Suprapubic skin (tissue), 4 donors: ENCODE results near the gene ERAS. TPM values are rescaled to one million over a fixed set of nuclear protein-coding genes. Genes with fewer than 3 reads are reported as not detected.
"Not testable (repeated sequence)": the region's sequence is repeated elsewhere in the genome, so short reads cannot be mapped to it uniquely, and the experiment has no call there.

Experiments
- DNase-seq, 2 donors: peaks; one replicate each; pipeline ENCODE4 v3.0.0-alpha.2; 2019; ENCODE audit warnings: low spot score in 2 of 2
- H3K27ac ChIP-seq: fragments of 200-600 bp; sonication (generic); one replicate; pipeline ENCODE4 v1.5.1; 2019
- H3K27me3 ChIP-seq: fragments of 200-600 bp; sonication (generic); one replicate; pipeline ENCODE4 v1.5.1; 2019
- H3K36me3 ChIP-seq: fragments of 200-600 bp; sonication (generic); one replicate; pipeline ENCODE4 v1.5.1; 2019
- H3K4me1 ChIP-seq: fragments of 200-600 bp; sonication (generic); one replicate; pipeline ENCODE4 v1.5.1; 2019
- H3K4me3 ChIP-seq: fragments of 200-600 bp; sonication (generic); one replicate; pipeline ENCODE4 v1.5.1; 2019; ENCODE audit warnings: mild to moderate bottlenecking
- H3K9me3 ChIP-seq: fragments of 200-600 bp; sonication (generic); one replicate; pipeline ENCODE4 v1.5.1; 2019
- EP300 ChIP-seq: sonication (generic); formaldehyde crosslinking; IDR thresholded peaks from one replicate; pipeline ENCODE4 v1.6.1; 2017; ENCODE audit warnings: antibody characterized with exemption
- POLR2A ChIP-seq, 2 donors: fragments of 450-650 bp; IDR thresholded peaks; one replicate each; pipeline ENCODE4 v1.6.1; 2017; ENCODE audit warnings: antibody characterized with exemption in 2 of 2, mild to moderate bottlenecking in 2 of 2, moderate library complexity in 2 of 2
- POLR2AphosphoS5 ChIP-seq, 3 donors: sonication (generic); formaldehyde crosslinking; IDR thresholded peaks; one replicate each; pipeline ENCODE4 v1.6.1; 2017; ENCODE audit warnings: antibody characterized with exemption in 3 of 3
- WGBS: methylation state at CpG from one replicate; pipeline ENCODE4 v1.1.5; 2018; 5-methylcytosine and 5-hydroxymethylcytosine counted together
- total RNA-seq, 4 donors: library from RNA; depleted of rRNA; stranded (reverse); fragments of >200 nt; gene quantifications; one replicate each; pipeline ENCODE4 v1.1.0, GENCODE V29; 2016
- TF ChIP-seq, protein P1 (sequence below), 2 donors: fragments of 200-600 bp in 1 of 2; fragments of 450-650 bp in 1 of 2; sonication (generic) in 1 of 2; IDR thresholded peaks; one replicate each; pipeline ENCODE4 v1.5.1; 2016 to 2019; ENCODE audit warnings: antibody characterized with exemption in 2 of 2, mild to moderate bottlenecking in 1 of 2, moderate library complexity in 1 of 2

ERAS gene
- total RNA-seq, 4 donors from 2014 or later: not detected

DNA sequence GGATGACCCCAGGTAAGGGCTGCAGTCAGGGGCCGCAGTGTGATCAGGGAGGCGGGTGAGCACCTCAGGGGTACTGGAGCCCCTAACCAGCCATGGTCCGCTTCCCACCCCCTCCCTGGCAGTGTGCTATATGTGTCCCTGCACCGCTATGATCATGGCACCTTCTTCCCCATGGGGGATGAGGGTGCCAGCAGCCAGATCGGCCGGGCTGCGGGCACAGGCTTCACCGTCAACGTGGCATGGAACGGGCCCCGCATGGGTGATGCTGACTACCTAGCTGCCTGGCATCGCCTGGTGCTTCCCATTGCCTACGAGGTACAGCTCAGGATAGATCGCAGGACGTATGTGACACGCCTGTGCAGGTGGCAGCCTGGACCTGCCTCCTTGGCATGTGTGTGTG, 8.2 kb upstream of the ERAS start:
- no peaks in the 10 kb centered on the region for H3K27me3 ChIP-seq
- H3K27ac ChIP-seq: no peak overlapping the region
- H3K4me3 ChIP-seq: no peak overlapping the region
- H3K36me3 ChIP-seq: peaks cover 37% of the 10 kb centered on the region
- WGBS: 85% methylated on average over 4 of the region's 16 CpGs
- no peak for DNase-seq
- H3K4me1 ChIP-seq: no peaks in the 10 kb centered on the region
- no peak for TF ChIP-seq POLR2A (IDR thresholded peaks at IDR 0.05)
- TF ChIP-seq, protein P1, sequence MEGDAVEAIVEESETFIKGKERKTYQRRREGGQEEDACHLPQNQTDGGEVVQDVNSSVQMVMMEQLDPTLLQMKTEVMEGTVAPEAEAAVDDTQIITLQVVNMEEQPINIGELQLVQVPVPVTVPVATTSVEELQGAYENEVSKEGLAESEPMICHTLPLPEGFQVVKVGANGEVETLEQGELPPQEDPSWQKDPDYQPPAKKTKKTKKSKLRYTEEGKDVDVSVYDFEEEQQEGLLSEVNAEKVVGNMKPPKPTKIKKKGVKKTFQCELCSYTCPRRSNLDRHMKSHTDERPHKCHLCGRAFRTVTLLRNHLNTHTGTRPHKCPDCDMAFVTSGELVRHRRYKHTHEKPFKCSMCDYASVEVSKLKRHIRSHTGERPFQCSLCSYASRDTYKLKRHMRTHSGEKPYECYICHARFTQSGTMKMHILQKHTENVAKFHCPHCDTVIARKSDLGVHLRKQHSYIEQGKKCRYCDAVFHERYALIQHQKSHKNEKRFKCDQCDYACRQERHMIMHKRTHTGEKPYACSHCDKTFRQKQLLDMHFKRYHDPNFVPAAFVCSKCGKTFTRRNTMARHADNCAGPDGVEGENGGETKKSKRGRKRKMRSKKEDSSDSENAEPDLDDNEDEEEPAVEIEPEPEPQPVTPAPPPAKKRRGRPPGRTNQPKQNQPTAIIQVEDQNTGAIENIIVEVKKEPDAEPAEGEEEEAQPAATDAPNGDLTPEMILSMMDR (IDR thresholded peaks at IDR 0.05): no peak
- TF ChIP-seq EP300: no peak
- no peak for TF ChIP-seq POLR2AphosphoS5 (IDR thresholded peaks at IDR 0.05)
- no peaks in the 10 kb centered on the region for H3K9me3 ChIP-seq

DNA sequence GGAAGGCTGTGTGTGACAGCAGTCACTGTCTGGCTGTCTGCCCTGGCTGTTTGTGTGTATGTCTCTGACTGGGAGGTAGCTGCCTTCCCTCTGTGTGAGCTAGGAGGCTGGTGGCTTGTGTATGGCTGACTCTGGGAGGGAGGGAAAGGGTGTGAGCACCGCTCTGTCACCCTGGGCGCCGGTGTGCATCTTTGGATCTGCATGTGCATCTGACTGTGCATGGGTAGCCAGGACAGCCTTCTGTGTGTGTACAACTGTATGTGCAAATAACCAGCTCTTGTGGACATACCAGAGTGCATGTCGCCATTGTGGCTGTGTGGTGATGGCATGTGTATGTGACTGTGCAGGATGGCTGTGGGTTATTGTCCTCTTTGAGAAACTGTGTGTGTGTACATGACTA, 7.4 kb upstream of the ERAS start:
- TF ChIP-seq, protein P1 (IDR thresholded peaks at IDR 0.05): no peak
- no peak for TF ChIP-seq POLR2A (IDR thresholded peaks at IDR 0.05)
- TF ChIP-seq EP300: no peak
- TF ChIP-seq POLR2AphosphoS5 (IDR thresholded peaks at IDR 0.05): no peak
- 100% methylated on average over 1 of the region's 4 CpGs for WGBS
- Histone ChIP-seq H3K27ac (no peak overlapping the region), H3K27me3 (no peaks in the 10 kb centered on the region), H3K4me3 (no peak overlapping the region), H3K36me3 (peaks cover 41% of the 10 kb centered on the region), H3K9me3 (no peaks in the 10 kb centered on the region), H3K4me1 (no peaks in the 10 kb centered on the region)
- DNase-seq: no peak

DNA sequence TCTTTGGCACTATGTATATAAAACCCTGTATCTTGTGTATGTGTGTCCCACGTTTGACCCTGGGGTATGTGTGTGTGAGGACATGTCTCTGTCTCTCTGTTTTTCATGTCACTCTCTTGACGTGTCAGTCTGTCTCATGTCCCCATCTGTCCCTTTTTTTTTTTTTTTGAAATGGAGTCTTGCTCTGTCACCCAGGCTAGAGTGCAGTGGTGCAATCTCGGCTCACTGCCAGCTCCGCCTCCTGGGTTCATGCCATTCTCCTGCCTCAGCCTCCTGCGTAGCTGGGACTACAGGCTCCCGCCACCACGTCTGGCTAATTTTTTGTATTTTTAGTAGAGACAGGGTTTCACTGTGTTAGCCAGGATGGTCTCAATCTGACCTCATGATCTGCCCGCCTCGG, 6.9 kb upstream of the ERAS start:
- DNase-seq, H3K4me1 ChIP-seq, H3K27me3 ChIP-seq, H3K9me3 ChIP-seq, H3K27ac ChIP-seq, H3K4me3 ChIP-seq: not testable (repeated sequence)
- peaks cover 44% of the 10 kb centered on the region for H3K36me3 ChIP-seq
- WGBS: 89% methylated on average over 9 of the region's 9 CpGs

DNA sequence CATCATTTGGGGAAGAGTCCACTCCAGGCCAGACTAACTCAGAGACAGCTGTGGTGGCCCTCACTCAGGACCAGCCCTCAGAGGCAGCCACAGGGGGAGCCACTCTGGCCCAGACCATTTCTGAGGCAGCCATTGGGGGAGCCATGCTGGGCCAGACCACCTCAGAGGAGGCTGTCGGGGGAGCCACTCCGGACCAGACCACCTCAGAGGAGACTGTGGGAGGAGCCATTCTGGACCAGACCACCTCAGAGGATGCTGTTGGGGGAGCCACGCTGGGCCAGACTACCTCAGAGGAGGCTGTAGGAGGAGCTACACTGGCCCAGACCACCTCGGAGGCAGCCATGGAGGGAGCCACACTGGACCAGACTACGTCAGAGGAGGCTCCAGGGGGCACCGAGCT, 3.3 kb upstream of the ERAS start:
- WGBS: 89% methylated on average over 3 of the region's 6 CpGs
- no peaks in the 10 kb centered on the region for H3K4me1 ChIP-seq
- H3K9me3 ChIP-seq: no peaks in the 10 kb centered on the region
- DNase-seq: no peak
- peaks cover 30% of the 10 kb centered on the region for H3K36me3 ChIP-seq
- peaks cover 2% of the 10 kb centered on the region for H3K27me3 ChIP-seq
- no peak overlapping the region for H3K27ac ChIP-seq
- no peak for TF ChIP-seq POLR2A (IDR thresholded peaks at IDR 0.05)
- TF ChIP-seq EP300: no peak
- no peak for TF ChIP-seq POLR2AphosphoS5 (IDR thresholded peaks at IDR 0.05)
- TF ChIP-seq, protein P1 (IDR thresholded peaks at IDR 0.05): no peak
- H3K4me3 ChIP-seq: no peak overlapping the region

DNA sequence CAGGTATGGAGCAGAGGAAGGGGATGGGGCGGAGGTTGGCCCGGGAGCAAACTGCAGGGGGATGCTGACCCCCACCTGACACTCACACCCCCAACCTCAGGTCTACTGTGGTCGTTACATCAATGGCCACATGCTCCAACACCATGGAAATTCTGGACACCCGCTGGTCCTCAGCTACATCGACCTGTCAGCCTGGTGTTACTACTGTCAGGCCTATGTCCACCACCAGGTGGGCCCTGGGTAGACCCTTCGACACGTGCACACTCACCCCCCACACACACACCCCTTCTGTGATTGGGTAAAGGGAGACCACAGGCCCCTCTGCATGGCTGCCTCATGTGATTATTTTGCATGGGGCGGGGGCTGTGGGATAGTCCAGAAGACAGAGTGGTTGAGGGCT, 2.2 kb upstream of the ERAS start:
- no peak overlapping the region for H3K4me3 ChIP-seq
- WGBS: 95% methylated on average over 4 of the region's 8 CpGs
- H3K9me3 ChIP-seq: no peaks in the 10 kb centered on the region
- H3K4me1 ChIP-seq: no peaks in the 10 kb centered on the region
- TF ChIP-seq POLR2A (IDR thresholded peaks at IDR 0.05): no peak
- TF ChIP-seq POLR2AphosphoS5 (IDR thresholded peaks at IDR 0.05): no peak
- no peak for TF ChIP-seq EP300
- H3K27me3 ChIP-seq: peaks cover 2% of the 10 kb centered on the region
- H3K36me3 ChIP-seq: peaks cover 30% of the 10 kb centered on the region
- DNase-seq: no peak
- H3K27ac ChIP-seq: no peak overlapping the region

DNA sequence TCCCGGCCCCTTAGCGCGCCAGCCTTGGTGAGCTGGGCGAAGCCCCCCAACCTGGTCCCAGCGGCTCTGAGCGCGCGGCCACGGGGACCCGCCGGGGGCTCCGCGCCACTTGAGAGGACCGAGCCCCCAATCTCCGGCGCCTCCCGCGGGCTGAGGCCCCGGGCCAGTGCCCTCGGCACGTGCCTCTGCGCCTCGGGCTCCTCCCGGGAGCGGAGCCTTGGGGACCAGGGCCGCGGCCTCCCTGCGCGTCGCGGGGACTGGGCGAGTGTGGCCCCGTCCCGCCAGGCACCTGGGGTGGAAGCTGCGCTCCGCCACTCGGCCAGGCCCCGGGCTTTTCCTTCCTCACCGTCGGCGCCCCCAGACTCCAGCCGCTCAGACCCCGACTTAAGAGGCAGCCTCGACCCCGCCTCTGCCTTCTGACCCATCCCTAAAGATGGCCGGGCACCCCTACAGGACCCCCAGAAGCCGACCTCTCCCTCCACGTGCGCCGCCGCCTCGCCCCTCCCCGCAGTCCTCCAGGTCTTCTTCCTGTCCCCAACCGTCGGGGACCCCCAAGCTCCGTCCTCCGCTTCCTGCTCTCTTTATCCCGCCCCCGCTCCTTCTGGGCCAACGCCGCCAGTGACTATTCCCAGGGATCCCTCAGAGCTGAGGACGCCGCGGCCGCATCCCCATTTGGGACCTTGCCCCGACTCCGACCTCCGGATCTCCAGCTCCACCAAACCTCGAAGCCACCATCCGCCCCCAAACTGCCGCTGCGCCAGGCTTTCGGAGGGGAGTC, 752 bp downstream of the ERAS start:
- Histone ChIP-seq H3K36me3 (peaks cover 25% of the 10 kb centered on the region), H3K27ac (no peak overlapping the region), H3K4me3 (no peak overlapping the region), H3K4me1 (no peaks in the 10 kb centered on the region), H3K27me3 (peaks cover 14% of the 10 kb centered on the region), H3K9me3 (no peaks in the 10 kb centered on the region)
- DNase-seq: no peak
- WGBS: 72% methylated on average over 39 of the region's 73 CpGs
- TF ChIP-seq POLR2AphosphoS5 (IDR thresholded peaks at IDR 0.05): no peak
- no peak for TF ChIP-seq EP300
- no peak for TF ChIP-seq POLR2A (IDR thresholded peaks at IDR 0.05)
- TF ChIP-seq, protein P1 (IDR thresholded peaks at IDR 0.05): no peak
